GM19468 (cell line): Measurements from ENCODE around the gene TMEM208.

Source experiments
- ATAC-seq: cut with Tn5 transposase; IDR thresholded peaks from one replicate; pipeline ENCODE4 v1.9.1; 2021; ENCODE audit warnings: mild to moderate bottlenecking, moderate library complexity, moderate number of reproducible peaks; ENCODE audit not compliant: unreplicated experiment; ENCODE audit errors: extremely low read depth

TMEM208 gene

DNA sequence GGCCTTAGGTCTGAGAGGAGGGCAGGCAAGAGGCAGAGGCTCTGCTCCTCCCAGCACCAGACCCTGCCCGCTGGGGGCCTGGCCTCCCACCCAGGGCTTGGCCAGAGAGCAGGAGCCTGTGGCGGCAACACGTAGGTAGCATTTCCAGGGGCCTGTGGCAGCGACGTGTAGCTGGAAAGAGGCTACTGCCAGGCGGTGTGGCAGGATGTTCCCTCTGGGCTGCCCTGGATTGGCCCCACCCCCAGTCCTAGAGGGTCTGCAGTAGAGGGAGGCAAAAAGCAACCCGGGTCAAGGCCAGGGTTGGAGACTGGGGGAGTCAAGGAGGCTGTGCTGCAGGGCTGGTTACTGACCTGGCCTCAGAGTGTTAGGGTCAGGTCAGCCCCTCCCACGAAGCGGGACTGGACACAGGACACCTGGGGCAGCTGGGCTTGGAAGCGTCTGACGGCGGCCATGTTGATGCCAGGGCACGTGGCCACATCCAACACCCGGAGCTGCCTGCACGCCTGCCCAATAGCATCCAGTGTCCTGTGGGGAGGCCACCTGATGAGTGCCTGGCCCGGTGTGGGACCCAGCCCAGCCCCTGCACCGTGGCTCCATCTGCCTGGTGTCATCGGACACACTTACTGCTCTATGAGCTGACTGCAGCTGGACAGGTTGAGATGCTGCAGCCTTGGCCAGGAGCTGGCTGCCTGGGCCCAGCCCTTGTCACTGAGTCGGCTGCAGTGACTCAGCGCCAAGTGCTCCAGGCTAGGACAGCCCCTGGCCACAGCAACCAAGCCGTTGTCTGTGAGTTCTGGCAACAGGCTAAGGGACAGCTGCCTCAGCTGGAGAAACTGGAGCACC lies 19.5 kb upstream of the TMEM208 start:
- ATAC-seq = no peak

DNA sequence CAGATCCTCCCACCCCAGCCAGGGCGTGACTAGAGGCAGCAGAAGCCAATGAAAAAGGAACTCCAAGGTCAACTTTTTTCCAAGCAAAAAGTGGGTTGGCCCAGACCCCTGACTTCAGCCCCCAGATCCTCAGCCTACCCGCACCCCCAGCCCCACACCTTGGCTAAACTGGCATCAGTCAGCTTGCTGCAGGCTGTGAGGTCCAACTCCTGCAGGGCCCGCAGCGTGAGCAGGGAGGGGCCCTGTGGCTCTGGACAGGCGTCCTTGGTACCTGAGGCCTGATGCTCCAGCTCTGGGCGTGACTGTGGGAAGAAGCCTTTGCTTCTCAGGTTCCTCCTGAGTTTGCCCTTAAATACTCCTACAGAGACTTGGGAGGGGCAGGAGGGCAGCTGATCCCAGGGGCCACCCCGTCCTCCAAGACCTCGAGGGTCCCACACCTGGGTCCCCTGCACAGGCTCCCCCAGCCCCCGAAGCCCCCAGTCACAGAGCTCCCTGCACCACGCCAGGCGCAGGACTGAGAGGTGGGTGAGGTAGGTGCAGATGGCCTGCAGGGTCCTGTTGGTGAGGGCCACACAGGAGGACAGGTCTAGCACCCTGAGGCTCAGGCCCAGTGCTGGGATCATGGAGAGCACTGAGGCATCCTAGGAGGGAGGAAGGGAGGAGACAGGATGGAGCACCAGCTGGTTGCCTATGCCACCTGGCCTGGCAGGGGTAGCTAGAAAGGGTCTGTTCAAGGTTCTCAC lies 18.6 kb upstream of the TMEM208 start:
- no peak for ATAC-seq

DNA sequence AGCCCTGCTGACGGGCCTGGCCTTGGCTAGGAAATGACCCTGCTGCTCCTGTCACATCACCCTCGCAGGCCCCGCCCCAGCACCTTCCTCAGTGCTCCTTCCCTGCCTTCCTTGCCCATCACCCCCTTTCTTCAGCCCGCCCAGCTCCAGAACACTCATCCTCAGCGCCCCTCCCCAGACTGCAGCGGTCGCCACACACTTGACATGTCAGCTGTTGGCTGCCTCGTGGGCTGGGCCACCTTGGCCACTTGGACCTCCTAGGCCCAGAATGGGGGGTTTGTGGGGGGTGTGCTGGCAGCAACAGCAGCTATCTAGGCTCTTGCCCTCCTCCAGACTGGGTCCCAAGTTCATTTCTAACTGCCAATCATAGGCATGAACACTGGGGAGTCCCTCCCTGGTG lies 17.4 kb upstream of the TMEM208 start:
- no peak for ATAC-seq

DNA sequence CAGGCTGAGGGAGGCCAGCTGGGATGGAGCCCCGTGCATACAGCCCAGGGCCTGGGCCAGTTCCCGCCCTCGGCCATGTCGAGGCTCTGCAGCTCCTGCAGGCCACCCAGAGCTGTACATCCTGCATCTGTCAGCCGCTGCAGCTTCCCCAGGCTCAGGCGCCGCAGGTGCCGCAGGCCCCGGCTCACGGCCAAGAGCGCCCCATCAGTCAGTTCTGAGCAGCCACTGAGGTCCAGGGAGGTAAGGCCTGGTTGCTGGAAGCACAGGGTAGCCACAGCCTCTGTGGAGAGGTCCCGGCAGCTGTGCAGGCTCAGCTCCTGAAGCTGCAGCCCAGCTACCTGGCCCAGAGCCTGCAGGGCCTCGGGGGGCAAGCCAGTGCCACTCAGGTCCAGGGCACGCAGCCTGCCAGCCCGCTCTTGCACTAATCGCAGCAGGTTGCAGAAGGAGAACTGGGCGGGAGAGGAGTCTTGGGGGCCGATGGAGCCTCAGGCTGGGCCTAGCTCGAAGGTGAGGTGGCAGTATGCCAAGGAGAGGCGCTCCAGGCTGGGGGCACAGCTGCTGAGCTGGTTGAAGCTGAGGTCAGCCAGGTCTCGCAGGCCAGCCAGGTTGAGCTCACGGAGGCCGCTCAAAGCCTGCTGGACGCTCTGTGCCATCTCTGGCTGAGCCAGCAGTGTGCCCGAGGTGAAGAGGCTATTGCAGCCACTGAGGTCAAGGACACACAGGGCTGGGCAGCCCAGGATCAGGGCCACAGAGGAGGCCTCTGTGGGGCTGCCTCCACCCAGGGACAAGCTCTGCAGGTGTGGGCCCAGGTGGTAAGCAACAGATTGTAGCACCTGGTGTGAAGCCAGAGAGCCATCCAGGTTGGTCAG lies 16.6 kb upstream of the TMEM208 start:
- ATAC-seq = no peak

DNA sequence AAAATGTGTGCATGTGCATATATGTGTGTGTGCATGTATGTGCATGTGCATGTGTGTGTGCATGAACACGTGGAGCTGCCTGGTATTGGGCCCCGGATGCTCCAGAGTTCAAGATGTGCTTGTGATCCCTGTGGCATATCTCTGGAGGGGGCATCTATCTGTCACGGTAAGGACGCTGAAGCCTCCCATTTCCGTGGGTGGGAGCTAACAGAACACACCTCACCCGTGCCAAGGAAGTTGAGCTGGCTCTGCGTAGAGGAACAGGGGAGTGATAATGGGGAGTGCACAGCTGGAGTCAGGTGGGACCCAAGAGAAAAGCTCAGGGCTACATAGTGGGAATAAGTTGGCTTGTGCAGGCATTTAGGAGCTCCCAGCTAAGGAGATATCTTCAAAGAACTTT lies 15.3 kb upstream of the TMEM208 start:
- ATAC-seq = no peak

DNA sequence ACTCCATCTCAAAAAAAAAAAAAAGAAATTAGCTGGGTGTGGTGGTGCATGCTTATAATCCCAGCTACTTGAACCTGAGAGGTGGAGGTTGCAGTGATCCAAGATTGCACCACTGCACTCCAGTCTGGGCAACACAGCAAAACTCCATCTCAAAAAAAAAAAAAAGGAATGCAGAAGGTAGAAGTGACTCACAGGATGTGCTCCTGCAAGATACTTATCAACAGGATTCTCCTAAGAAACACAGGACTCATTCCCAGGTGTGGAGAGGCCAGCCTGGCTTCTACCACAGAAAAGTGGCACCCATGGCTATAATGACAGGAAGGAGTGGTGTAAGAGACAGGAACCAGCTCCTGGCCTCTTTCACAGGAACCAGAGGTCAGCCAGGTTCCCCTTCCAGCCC lies 14.2 kb upstream of the TMEM208 start:
- ATAC-seq = no peak

DNA sequence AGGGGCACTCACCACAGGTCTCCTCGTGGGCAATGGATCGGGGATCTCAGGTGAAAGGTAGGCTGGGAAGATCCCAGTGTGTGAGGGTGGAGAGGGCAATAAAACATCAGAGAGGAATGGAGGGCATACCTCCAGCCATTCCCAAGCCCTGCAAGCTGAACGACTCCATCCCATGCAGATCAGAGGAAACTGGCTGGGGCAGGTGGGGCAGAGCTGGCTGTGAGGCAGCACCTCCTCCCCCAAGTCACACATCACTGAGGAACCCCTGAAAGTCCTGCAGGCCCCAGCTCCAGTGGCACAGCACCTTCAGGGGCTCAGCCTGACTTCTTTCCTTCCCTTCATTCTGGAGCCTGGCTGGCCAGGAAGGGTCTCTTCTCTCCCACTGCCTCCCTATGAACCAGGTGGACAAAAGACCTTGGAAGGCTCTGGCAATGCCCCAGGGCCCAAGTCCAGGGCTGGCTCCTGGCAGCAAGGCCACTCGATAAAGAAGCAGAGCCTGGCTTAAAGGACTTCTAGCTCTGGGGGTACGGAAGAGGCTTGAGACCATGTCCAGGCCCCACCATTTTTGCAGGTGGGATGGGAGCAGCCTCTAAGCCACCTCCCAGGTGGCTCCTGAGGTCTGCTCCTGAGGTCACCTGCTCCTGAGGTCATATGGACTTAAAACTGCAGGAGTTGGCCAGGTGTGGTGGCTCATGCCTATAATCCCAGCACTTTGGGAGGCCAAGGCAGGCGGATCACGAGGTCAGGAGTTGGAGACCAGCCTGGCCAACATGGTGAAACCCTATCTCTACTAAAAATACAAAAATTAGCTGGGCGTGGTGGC lies 13.5 kb upstream of the TMEM208 start:
- no peak for ATAC-seq

DNA sequence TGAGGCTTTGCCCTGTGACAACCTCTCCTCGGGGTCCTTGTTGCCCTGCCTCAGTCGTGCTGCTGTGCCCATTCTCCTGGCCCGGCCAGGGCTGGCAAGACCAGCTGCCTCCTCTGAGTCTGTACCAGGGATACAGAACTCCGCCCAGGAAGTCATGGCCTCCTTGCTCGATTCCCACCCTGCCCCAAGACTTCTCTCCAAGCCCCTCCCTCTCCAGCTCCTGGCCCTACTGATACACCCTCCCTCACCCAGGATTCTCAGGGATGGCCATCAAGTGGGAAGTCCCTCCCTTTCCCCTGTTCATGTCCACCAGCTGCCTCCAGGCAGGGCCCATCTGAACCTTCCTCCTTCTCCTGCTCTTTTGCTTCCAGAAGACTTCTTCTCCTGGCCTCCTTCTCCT lies 11.2 kb upstream of the TMEM208 start:
- no peak for ATAC-seq

DNA sequence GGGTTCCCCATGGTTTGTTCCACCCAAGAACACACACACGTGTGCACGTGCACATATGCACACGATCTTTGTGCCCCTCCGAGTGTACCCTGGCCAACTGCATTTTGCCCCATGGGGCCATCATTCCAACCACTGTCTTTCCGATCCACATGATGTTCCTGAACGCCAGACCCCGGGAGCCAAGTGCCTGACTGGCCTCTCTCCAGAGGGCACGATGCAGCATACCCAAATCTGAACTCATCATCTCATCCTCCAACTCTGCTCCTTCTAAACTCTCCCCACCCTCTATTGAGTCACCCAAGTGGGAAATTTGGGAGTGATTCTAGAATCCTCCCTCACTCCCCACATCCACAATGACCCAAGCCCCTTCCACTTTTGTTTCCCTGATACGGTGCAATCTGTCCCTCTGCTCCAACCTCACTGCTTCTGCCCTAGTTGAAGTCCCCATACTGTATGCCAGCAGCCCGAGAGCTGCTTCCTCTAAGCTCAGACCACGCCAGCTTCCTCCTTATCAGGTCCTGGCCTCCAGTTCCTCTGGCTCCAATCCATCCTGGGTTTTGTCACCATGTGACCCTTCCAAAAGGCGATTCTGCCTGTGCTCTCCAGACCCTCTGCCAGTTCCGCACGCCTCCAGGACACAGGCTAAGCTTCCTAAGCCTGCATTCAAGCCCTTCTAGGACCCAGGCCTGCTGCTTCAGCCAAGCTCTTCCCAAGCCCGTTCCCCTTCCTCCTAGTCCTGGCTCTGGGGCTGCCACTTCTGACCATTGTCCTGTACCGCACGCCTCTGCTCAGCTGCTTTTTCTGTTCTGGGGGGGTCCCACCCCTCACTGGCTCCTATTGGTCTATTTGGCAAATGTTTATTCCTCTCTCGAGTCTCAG lies 10.1 kb upstream of the TMEM208 start:
- ATAC-seq = no peak

DNA sequence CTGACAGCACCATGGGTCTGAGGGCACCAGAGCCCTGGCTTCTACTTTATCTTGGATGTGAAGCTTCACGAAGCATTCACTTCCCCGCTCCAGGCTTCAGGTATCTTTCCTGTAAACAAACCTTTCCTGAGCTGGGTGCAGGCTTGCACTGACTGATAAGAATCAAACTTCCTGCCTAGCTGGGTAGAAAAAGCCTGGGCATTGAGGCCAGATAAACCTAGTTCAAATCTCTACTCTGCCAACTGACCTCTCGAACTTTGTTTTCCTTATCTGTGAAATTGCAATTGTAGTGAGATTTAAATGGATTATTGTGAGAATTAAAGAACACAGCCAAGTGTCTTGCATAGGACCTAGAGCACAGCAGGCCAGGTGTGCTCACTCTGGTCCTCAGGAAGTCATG lies 2.9 kb upstream of the TMEM208 start:
- ATAC-seq = no peak

DNA sequence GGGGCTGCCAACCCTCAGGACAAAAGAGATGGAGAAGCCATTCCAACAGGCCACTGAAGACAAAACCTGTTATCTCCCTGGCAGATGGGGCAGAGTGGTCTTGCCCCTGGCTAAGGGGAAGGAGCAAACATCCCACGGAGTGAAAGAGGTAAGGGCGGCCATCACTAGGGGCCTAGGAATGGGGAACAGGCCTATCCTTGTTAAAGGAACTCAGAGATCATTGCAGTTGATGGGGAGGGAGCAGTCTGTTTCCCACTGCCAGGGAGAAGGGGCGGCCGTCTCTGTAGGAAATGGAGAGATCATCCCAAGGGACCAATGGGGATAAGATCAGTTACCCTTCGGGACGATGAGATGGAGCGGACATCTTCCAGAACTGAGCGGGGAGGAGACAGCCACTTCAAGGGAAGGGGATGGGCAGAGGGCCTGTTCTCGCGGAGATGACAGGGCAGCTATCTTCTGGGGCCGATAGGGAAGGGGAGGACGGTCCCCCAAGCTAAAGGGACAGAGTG lies 581 bp upstream of the TMEM208 start:
- ATAC-seq = no peak

DNA sequence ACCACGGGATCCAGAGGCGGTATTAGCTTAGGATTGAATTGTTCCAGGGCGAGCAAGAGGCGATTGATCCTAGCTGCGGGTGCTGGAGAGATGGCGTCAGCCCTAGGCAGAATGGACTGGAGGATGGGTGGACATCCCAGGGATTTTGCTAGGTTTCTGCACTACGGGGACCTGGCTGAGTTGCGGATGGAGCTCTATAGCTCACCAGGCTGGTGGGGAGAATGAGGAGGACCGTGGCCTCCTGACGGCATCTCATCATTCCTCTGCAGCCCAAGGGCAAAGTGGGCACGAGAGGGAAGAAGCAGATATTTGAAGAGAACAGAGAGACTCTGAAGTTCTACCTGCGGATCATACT lies 614 bp downstream of the TMEM208 start:
- no peak for ATAC-seq

DNA sequence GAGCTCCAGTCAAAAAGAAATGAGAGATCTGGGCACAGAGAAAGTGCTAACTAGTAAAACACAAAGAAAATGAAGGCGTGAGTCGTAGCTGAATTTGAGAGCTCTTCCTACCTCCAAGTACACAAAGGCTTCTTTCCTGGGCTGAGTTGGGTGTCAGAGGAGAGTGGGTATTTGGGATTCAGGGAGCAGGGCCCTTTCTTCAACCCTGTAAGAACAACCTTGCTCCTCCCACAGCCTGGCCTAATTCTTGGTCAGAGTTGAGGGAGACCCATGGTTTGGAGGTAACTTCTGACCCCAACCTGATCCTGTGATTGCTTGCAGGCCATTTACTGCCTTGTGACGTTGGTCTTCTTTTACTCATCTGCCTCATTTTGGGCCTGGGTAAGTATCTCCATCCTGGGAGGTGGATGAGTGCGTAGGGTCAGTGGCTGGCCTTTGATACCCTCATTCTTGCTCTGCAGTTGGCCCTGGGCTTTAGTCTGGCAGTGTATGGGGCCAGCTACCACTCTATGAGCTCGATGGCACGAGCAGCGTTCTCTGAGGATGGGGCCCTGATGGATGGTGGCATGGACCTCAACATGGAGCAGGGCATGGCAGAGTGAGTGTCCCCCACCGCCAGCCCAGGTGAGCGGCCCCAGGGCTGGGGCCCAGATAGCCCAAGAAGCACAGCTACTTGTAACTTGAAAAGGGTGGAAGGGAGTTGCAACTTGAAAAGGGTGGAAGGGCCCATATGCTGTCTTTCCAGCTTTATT lies 1.3 kb downstream of the TMEM208 start:
- ATAC-seq = no peak

DNA sequence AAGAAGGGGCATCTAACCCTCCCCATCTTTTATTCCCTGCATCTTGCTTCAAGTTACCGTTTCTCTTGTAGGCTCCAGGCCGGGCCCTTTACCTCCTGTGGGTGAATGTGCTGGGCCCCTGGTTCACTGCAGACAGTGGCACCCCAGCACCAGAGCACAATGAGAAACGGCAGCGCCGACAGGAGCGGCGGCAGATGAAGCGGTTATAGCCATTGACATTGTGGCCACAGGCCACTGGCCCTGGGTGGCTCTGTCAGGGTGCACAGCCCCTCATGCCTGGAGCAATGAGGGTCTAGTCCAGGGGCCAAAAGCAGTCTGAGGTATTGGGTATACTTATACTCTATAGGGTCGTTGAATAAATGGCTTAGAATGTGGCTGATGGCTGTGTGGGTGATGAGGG lies 2.0 kb downstream of the TMEM208 start:
- no peak for ATAC-seq

DNA sequence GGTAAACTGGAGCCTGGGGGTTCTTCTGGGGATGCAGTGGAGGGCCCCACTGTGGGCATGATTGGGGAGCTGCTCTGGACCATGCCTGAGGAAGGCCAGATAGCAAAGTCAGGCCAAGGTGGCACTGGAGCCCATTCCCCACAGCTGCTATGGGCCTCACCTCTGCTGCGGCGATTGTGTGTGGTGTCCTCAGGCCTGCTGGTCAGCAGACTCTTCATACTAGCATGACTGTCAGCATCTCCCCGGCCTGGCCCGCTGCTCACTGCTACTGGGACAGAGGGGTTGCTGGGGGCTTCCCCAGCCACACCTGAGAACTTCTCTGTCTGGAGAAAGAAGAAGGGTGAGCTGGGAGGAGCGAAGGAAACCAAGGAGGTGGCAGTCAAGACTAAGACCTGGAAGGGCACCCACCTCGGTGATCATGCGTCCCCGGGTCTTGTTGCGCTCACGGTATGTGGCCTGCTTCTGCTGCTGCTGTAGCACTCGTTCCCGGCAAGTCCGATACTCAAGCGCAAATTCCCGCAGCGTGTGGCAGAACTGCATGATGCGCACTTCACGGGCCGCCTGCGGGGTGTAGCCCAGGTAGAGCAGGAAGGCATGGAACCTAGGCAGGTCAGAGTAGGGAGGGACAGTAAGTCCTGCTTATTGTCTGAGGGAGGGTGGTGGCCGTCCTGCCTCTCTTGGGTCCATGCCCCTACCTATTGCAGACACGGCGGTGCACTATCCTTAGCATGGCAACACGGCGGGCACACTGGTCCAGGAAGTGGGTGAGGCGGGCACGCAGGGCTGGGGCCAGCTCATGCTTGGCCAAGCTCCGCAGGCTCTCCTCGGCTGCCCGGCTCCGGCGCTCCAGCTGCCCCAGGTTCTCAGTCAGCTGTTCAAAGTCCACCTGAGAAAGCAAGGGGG lies 3.2 kb downstream of the TMEM208 start:
- ATAC-seq = no peak

DNA sequence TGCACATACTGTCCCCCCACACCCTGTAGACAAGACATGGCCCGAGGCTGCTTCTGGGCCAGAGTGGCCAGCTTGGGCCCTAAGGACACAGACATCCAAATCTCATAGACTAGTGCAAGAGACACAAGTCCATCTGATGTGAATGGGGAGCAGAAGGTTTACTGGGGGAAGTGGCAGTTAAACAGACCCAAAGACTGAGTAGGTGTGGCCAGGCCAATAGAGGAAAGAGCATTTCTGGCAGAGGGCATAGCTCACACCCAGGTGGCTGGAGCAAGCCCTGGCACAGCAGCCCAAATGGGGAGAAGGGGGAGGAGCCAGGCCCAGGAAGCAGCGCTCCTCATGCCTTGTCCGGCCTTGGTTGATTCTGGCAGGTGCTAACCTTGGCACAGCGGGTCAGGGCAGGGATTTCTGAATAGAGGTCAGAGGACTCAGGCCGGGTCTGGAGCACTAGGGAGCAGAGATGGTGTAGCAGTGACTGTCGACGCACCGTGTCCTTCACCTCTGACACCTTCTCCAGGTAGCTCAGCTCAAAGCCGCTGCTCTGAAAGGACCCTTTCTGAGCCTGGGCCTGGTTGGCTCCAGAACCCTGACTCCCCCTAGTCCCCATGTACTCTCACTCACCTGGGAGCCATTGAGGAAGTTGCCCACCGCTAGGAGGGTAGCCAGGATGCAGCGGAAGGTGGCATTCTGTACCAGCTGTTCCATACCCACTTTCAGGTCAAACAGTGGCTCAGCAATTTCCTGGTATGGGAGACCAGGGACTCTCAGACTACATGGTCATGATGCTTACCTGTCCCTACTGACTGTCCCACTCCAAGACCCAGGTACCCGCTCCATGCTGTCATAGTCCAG lies 4.1 kb downstream of the TMEM208 start:
- ATAC-seq = no peak
